SK-N-SH treated with all-trans-retinoic acid at 6 μM for 48 hours (cell line): Measurements from ENCODE around the gene CDHR4.

Experiments used
- ATAC-seq: fragments of 200-7000 bp; cut with Tn5 transposase; 3 replicates; pipeline ENCODE4 v1.9.1; 2020; ENCODE audit warnings: mild to moderate bottlenecking, moderate library complexity
- ARNTL ChIP-seq: fragments of 450-650 bp; formaldehyde crosslinking; IDR thresholded peaks from 2 replicates; pipeline ENCODE4 v1.5.0; 2020; ENCODE audit warnings: low read depth, mild to moderate bottlenecking, moderate library complexity, borderline replicate concordance
- CREB5 ChIP-seq: fragments of 250-450 bp; sonication (Bioruptor Pico); IDR thresholded peaks from 2 replicates; pipeline ENCODE4 v1.5.1; 2020; ENCODE audit warnings: low read depth, mild to moderate bottlenecking, moderate library complexity
- CSDC2 ChIP-seq: fragments of 250-450 bp; sonication (Bioruptor Pico); IDR thresholded peaks from 2 replicates; pipeline ENCODE4 v1.5.0; 2020; ENCODE audit warnings: mild to moderate bottlenecking, moderate library complexity
- ESRRG ChIP-seq: fragments of 250-450 bp; sonication (Bioruptor Pico); IDR thresholded peaks from 2 replicates; pipeline ENCODE4 v1.6.1; 2021; ENCODE audit warnings: mild to moderate bottlenecking
- GLIS3 ChIP-seq: fragments of 250-450 bp; sonication (Bioruptor Pico); IDR thresholded peaks from 2 replicates; pipeline ENCODE4 v1.5.0; 2020; ENCODE audit warnings: mild to moderate bottlenecking, moderate library complexity
- ISL1 ChIP-seq: fragments of 250-450 bp; sonication (Bioruptor Pico); IDR thresholded peaks from 2 replicates; pipeline ENCODE4 v2.1.2; 2022; ENCODE audit warnings: mild to moderate bottlenecking, moderate library complexity
- OSR1 ChIP-seq: fragments of 250-450 bp; sonication (Bioruptor Pico); IDR thresholded peaks from 2 replicates; pipeline ENCODE4 v1.8.0; 2022; ENCODE audit warnings: moderate library complexity, mild to moderate bottlenecking, inconsistent platforms
- POU6F1 ChIP-seq: fragments of 250-450 bp; sonication (Bioruptor Pico); IDR thresholded peaks from 2 replicates; pipeline ENCODE4 v1.8.0; 2021; ENCODE audit warnings: low read depth, mild to moderate bottlenecking, moderate library complexity, borderline replicate concordance
- PPARA ChIP-seq: fragments of 250-450 bp; sonication (Bioruptor Pico); IDR thresholded peaks from 2 replicates; pipeline ENCODE4 v1.5.0; 2020; ENCODE audit warnings: mild to moderate bottlenecking, borderline replicate concordance
- RARB ChIP-seq: fragments of 250-450 bp; sonication (Bioruptor Pico); IDR thresholded peaks from 2 replicates; pipeline ENCODE4 v1.8.0; 2021; ENCODE audit warnings: mild to moderate bottlenecking, moderate library complexity
- SNAI2 ChIP-seq: fragments of 250-450 bp; sonication (Bioruptor Pico); IDR thresholded peaks from 2 replicates; pipeline ENCODE4 v1.5.0; 2020; ENCODE audit warnings: mild to moderate bottlenecking, moderate library complexity
- TOX ChIP-seq: fragments of 250-450 bp; sonication (Bioruptor Pico); IDR thresholded peaks from 2 replicates; pipeline ENCODE4 v1.8.0; 2021; ENCODE audit warnings: mild to moderate bottlenecking, moderate library complexity, borderline replicate concordance
- ZC3H10 ChIP-seq: fragments of 250-450 bp; sonication (Bioruptor Pico); IDR thresholded peaks from 2 replicates; pipeline ENCODE4 v1.5.1; 2021; ENCODE audit warnings: mild to moderate bottlenecking, moderate library complexity
- ZFP3 ChIP-seq: fragments of 250-450 bp; sonication (Bioruptor Pico); IDR thresholded peaks from 2 replicates; pipeline ENCODE4 v1.5.0; 2020; ENCODE audit warnings: mild to moderate bottlenecking, moderate library complexity
- ZFP30 ChIP-seq: fragments of 450-650 bp; formaldehyde crosslinking; IDR thresholded peaks from 2 replicates; pipeline ENCODE4 v1.5.0; 2022; ENCODE audit warnings: mild to moderate bottlenecking, moderate library complexity
- ZNF565 ChIP-seq: fragments of 450-650 bp; formaldehyde crosslinking; conservative IDR thresholded peaks from 2 replicates; pipeline ENCODE4 v1.5.0; 2020; ENCODE audit warnings: low read depth, mild to moderate bottlenecking, moderate library complexity
- ZNF70 ChIP-seq: fragments of 450-650 bp; formaldehyde crosslinking; IDR thresholded peaks from 2 replicates; pipeline ENCODE4 v1.5.0; 2020; ENCODE audit warnings: mild to moderate bottlenecking, moderate library complexity
- ZNF8 ChIP-seq: fragments of 450-650 bp; formaldehyde crosslinking; IDR thresholded peaks from 2 replicates; pipeline ENCODE4 v1.5.0; 2020; ENCODE audit warnings: mild to moderate bottlenecking, moderate library complexity
- TF ChIP-seq, protein P1 (sequence below): fragments of 250-450 bp; sonication (Bioruptor Pico); IDR thresholded peaks from 2 replicates; pipeline ENCODE4 v1.5.1; 2021; ENCODE audit warnings: mild to moderate bottlenecking, moderate library complexity
- TF ChIP-seq, protein P2 (sequence below): fragments of 250-450 bp; sonication (Bioruptor Pico); IDR thresholded peaks from 2 replicates; pipeline ENCODE4 v1.5.0; 2020; ENCODE audit warnings: mild to moderate bottlenecking, moderate library complexity

CDHR4 gene

GRCh38 chr3:49803465-49804140 lies 3.9 kb upstream of the CDHR4 start:
- peak; percentile 22 for ATAC-seq
- TF ChIP-seq ZC3H10 (CRISPR knock-in tag) (no peak), ZFP3 (CRISPR knock-in tag) (no peak), ZNF8 (CRISPR knock-in tag) (no peak), CSDC2 (CRISPR knock-in tag) (no peak), CREB5 (CRISPR knock-in tag) (no peak), RARB (CRISPR knock-in tag) (no peak), ISL1 (CRISPR knock-in tag) (no peak), ARNTL (CRISPR knock-in tag) (no peak), PPARA (CRISPR knock-in tag) (no peak), TOX (CRISPR knock-in tag) (no peak), ZNF70 (CRISPR knock-in tag) (no peak), GLIS3 (CRISPR knock-in tag) (no peak), ZNF565 (no peak), OSR1 (CRISPR knock-in tag) (no peak), ESRRG (no peak), SNAI2 (CRISPR knock-in tag) (no peak), POU6F1 (no peak)
- TF ChIP-seq, protein P1, sequence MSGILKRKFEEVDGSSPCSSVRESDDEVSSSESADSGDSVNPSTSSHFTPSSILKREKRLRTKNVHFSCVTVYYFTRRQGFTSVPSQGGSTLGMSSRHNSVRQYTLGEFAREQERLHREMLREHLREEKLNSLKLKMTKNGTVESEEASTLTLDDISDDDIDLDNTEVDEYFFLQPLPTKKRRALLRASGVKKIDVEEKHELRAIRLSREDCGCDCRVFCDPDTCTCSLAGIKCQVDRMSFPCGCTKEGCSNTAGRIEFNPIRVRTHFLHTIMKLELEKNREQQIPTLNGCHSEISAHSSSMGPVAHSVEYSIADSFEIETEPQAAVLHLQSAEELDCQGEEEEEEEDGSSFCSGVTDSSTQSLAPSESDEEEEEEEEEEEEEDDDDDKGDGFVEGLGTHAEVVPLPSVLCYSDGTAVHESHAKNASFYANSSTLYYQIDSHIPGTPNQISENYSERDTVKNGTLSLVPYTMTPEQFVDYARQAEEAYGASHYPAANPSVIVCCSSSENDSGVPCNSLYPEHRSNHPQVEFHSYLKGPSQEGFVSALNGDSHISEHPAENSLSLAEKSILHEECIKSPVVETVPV (CRISPR knock-in tag), result no peak
- TF ChIP-seq, protein P2, sequence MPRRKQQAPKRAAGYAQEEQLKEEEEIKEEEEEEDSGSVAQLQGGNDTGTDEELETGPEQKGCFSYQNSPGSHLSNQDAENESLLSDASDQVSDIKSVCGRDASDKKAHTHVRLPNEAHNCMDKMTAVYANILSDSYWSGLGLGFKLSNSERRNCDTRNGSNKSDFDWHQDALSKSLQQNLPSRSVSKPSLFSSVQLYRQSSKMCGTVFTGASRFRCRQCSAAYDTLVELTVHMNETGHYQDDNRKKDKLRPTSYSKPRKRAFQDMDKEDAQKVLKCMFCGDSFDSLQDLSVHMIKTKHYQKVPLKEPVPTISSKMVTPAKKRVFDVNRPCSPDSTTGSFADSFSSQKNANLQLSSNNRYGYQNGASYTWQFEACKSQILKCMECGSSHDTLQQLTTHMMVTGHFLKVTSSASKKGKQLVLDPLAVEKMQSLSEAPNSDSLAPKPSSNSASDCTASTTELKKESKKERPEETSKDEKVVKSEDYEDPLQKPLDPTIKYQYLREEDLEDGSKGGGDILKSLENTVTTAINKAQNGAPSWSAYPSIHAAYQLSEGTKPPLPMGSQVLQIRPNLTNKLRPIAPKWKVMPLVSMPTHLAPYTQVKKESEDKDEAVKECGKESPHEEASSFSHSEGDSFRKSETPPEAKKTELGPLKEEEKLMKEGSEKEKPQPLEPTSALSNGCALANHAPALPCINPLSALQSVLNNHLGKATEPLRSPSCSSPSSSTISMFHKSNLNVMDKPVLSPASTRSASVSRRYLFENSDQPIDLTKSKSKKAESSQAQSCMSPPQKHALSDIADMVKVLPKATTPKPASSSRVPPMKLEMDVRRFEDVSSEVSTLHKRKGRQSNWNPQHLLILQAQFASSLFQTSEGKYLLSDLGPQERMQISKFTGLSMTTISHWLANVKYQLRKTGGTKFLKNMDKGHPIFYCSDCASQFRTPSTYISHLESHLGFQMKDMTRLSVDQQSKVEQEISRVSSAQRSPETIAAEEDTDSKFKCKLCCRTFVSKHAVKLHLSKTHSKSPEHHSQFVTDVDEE (CRISPR knock-in tag), result no peak
- TF ChIP-seq, all 23 proteins: peak for 0

- TF ChIP-seq ZNF565, result no peak
- 0 out of 2 replicates have a peak, but pooled peaks have one; percentile 61 for TF ChIP-seq POU6F1
- TF ChIP-seq RARB (CRISPR knock-in tag), result no peak
- no peak for TF ChIP-seq ZFP30 (CRISPR knock-in tag)
- no peak for TF ChIP-seq TOX (CRISPR knock-in tag)
- TF ChIP-seq ZNF70 (CRISPR knock-in tag), result no peak
- TF ChIP-seq, protein P1 (CRISPR knock-in tag), result no peak
- no peak for TF ChIP-seq CSDC2 (CRISPR knock-in tag)
- TF ChIP-seq ZNF8 (CRISPR knock-in tag), result no peak
Measured at GRCh38 chr3:49802719-49803464, 3.2 kb upstream of the CDHR4 start, which contains the start of gene INKA1. Gene INKA1 (plus strand): TSS chr3:49803261. CDS start chr3:49803393, 132 bp downstream.

More at GRCh38 chr3:49802719-49803464, 3.2 kb upstream of the CDHR4 start, which contains the start of gene INKA1:
- peak; percentile 79 for ATAC-seq
